ENCODE measurements around the gene SRSF9.

- TF ChIP-seq CTCF (IDR thresholded peaks at IDR 0.05), result no peak
- no peak for TF ChIP-seq POLR2A (IDR thresholded peaks at IDR 0.05)
- no peak for TF ChIP-seq POLR2AphosphoS5 (IDR thresholded peaks at IDR 0.05)
These were observed 45.9 kb upstream of the SRSF9 start for GRCh38 chr12:120515496-120515895.
